Neuron (in vitro differentiated cells): ENCODE results near the gene CFAP61.
"Not testable (repeated sequence)": the region's sequence is repeated elsewhere in the genome, so short reads cannot be mapped to it uniquely, and the experiment has no call there.

Source experiments
- H2AFZ ChIP-seq: one replicate; pipeline ENCODE4 v1.6.1; 2013; ENCODE audit warnings: low read depth, mild to moderate bottlenecking, inconsistent platforms, low read length, moderate library complexity
- H3K27me3 ChIP-seq: one replicate; pipeline ENCODE4 v1.6.1; 2013; ENCODE audit warnings: low read length; ENCODE audit not compliant: insufficient read depth
- H3K36me3 ChIP-seq: one replicate; pipeline ENCODE4 v1.6.1; 2013; ENCODE audit warnings: low read length; ENCODE audit not compliant: insufficient read depth
- H3K4me1 ChIP-seq: one replicate; pipeline ENCODE4 v1.6.1; 2013; ENCODE audit warnings: low read length; ENCODE audit not compliant: insufficient read depth
- H3K4me3 ChIP-seq: 2 replicates; pipeline ENCODE4 v1.5.1; 2013; ENCODE audit warnings: mild to moderate bottlenecking, low read length, moderate library complexity
- H3K9me3 ChIP-seq: one replicate; pipeline ENCODE4 v1.6.1; 2013; ENCODE audit warnings: low read length

The CFAP61 gene

DNA sequence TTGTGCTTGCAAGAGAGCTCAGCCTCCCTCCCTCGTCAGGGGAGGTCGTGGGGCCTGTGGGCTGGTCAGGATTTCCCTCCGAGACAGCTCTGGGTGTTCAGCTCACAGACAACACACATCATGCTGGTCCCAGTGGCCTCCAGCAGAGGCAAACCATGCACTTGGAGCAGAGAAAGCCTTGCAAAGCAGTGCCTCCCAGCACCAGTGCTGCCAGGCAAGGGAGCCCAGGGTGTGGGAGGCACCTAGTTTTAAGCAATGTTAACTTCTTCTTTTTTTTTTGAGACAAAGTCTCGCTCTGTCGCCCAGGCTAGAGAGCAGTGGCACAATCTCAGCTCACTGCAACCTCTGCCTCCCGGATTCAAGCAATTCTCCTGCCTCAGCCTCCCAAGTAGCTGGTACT lies 281.5 kb downstream of the CFAP61 start:
- H3K27me3 ChIP-seq: no peaks in the 10 kb centered on the region
- no peak overlapping the region for H2AFZ ChIP-seq
- no peaks in the 10 kb centered on the region for H3K9me3 ChIP-seq
- no peak overlapping the region for H3K4me3 ChIP-seq
- H3K36me3 ChIP-seq: no peaks in the 10 kb centered on the region
- peaks cover 9% of the 10 kb centered on the region for H3K4me1 ChIP-seq

DNA sequence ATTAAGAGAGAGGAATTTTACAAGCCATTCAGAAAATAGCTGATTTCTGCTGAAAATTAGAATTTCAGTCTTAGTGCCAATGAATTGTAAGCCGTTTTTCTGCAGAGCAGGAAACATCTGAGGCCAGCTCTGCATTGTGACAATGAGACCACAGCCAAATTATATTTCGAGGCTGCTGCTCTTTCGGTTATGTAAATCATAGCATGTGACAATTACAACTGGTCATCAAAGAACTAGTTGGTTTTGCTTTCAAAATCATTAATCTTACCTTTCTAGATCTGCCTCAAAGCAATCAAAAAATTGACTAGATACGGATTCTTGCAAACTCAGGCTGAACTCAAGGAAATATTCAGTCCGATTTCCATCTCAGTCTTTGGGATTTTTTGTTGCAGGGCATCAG lies 282.2 kb downstream of the CFAP61 start:
- Histone ChIP-seq H3K9me3 (no peaks in the 10 kb centered on the region), H2AFZ (no peak overlapping the region)

DNA sequence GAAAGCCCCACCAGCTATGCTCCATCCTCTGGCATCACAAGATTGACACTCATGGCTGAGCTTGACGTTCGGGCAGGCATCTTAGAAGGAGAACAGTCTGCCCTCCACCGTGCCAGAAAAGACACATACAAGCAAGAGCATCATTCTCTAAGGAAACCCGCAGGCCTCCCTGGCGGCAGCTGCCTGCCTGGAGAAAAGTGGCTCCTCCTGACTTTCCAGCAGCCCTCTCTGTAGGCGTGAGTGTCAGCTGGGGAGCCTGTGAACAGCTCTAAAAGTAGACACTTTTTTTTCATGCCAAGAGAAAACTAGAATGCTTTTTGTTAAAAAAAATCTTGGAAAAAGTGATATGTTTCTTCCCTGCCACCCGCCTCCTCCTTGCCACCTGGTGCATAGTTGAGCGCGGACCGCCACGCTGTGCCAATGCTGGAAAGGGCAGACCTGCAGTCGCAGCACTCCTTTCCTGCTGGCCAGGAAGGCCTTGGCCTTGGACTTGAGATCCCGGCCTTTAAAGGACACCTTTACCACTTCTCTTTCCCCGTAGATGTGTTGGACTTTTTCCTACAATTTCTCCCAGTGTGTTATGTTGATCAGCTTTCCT lies 285.9 kb downstream of the CFAP61 start:
- H2AFZ ChIP-seq: no peak overlapping the region

More for the DNA sequence above, 282.2 kb downstream of the CFAP61 start:
- Histone ChIP-seq H3K36me3 (no peaks in the 10 kb centered on the region), H3K4me3 (no peak overlapping the region), H3K27me3 (no peaks in the 10 kb centered on the region), H3K4me1 (peaks cover 9% of the 10 kb centered on the region)

DNA sequence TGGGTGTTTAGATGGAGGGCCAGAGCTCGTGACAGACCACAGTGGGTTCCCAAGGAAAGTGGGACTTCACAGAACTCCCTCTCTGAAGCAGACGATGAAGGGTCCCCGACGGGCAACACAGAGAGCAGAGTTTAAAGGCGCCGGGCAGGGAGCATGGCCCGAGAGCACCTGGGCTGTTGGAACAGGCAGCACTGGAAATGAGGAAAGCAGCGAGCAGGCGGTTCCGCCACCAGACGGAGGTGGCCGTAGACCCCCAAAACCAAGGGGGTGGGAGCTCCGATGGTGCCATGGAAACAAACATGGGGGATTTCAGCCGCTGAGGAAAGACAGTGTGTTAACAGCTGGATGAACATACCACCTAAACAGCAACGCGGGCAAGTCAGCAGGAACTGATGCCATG lies 288.1 kb downstream of the CFAP61 start:
- Histone ChIP-seq H3K4me3 (no peak overlapping the region), H2AFZ (no peak overlapping the region), H3K9me3 (no peaks in the 10 kb centered on the region), H3K27me3 (peaks cover 8% of the 10 kb centered on the region), H3K4me1 (no peaks in the 10 kb centered on the region), H3K36me3 (no peaks in the 10 kb centered on the region)

More for the DNA sequence above, 285.9 kb downstream of the CFAP61 start:
- Histone ChIP-seq H3K4me1 (no peaks in the 10 kb centered on the region), H3K36me3 (no peaks in the 10 kb centered on the region), H3K27me3 (peaks cover 8% of the 10 kb centered on the region), H3K9me3 (no peaks in the 10 kb centered on the region), H3K4me3 (no peak overlapping the region)

DNA sequence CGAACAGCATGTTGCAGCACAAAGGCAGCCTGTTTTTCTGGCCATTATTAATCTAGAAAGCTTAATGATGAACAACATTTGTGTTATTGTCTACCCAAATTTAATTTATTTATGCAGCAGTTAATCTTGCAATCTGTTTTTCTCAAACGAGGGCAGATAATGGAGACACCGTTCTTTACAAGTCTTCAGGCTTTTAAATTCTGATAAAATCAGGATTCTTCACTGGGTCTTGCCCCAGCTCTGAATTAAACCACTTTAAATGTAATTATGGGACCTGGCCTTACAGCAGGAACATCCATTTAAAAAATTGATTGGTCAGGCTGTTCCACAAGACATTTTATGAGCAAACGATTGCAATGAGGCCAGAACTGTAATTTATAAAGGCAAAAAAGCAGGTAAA lies 289.0 kb downstream of the CFAP61 start:
- no peak overlapping the region for H2AFZ ChIP-seq
- no peaks in the 10 kb centered on the region for H3K36me3 ChIP-seq
- no peaks in the 10 kb centered on the region for H3K4me1 ChIP-seq

DNA sequence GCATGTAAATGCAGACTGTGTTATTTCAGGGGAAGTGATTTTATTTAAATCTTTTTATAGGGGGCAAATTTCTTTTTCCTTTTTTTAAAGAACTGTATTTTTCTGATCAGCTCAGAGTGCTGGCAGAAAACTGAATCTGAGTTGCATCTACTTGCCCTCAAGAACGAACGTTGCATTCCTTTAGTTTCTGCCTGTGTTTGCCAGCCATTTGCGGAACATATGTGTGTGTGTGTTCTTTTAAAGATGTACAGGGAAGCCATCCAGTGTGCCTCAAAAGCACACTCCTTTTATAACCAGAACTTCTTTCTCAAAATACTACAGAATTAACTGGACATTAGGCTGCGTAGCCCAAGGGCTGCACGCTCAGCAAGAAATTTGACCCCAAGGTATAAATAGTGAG lies 289.7 kb downstream of the CFAP61 start:
- H3K4me1 ChIP-seq: no peaks in the 10 kb centered on the region
- no peaks in the 10 kb centered on the region for H3K36me3 ChIP-seq
- H3K27me3 ChIP-seq: peaks cover 8% of the 10 kb centered on the region
- no peak overlapping the region for H2AFZ ChIP-seq
- H3K9me3 ChIP-seq: no peaks in the 10 kb centered on the region
- no peak overlapping the region for H3K4me3 ChIP-seq

More for the DNA sequence above, 289.0 kb downstream of the CFAP61 start:
- no peak overlapping the region for H3K4me3 ChIP-seq
- H3K27me3 ChIP-seq: peaks cover 8% of the 10 kb centered on the region
- H3K9me3 ChIP-seq: no peaks in the 10 kb centered on the region

DNA sequence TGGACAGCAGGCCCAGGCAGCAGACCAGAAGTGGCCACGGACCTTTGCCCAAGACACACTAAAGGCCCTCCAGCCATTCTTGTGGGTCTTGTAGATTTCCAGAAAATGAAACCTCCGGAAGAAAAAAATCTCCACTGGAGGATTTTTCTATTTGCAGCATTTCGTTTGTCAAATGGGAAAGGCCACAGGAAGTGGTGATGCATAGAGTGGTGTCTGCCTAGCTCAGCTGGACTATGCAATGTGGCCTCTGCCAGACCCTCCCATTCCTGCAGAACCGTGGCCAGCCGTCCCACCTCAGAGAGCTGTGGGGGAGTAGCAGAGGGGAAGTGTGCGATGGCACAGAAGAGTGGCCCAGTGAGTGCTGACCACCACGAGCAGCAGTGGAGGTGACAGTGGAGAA lies 291.6 kb downstream of the CFAP61 start:
- H3K27me3 ChIP-seq: peaks cover 8% of the 10 kb centered on the region
- no peaks in the 10 kb centered on the region for H3K36me3 ChIP-seq
- H3K4me3 ChIP-seq: no peak overlapping the region
- H3K9me3 ChIP-seq: no peaks in the 10 kb centered on the region
- H2AFZ ChIP-seq: no peak overlapping the region
- H3K4me1 ChIP-seq: no peaks in the 10 kb centered on the region

DNA sequence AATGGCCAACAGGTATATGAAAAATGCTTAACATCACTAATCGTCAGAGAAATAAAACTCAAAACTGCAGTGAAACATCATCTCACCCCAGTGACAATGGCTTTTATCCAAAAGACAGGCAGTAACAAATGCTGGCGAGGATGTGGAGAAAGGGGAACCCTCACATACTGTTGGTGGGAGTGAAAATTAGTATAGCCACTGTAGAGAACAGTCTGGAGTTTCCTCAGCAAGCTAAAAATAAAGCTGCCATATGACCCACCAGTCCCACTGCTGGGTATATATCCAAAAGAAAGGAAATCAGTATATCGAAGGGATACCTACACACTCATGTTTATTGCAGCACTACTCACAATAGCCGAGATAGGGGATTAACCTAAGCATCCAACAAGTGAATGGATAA lies 292.1 kb downstream of the CFAP61 start:
- H3K9me3 ChIP-seq: no peaks in the 10 kb centered on the region
- H3K36me3 ChIP-seq: no peaks in the 10 kb centered on the region
- no peak overlapping the region for H2AFZ ChIP-seq
- H3K27me3 ChIP-seq: peaks cover 8% of the 10 kb centered on the region
- no peaks in the 10 kb centered on the region for H3K4me1 ChIP-seq
- H3K4me3 ChIP-seq: no peak overlapping the region

DNA sequence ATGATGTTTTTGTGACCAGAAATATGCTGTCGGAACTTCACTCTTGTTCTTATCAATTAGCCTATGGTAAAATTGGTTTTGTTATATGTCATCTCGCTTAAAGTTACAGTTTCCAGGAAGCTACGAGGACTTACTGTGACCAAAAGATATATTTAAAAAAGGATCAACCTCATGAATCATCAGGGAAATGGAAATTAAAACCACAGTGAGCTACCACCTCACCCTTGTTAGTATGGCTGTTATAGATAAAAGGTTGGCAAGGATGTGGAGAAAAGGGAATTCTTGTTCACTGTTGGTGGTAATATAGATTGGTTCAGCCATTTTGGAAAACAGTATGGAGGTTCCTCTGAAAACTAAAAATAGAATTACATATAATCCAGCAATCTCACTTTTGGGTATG lies 301.2 kb downstream of the CFAP61 start:
- Histone ChIP-seq H2AFZ (no peak overlapping the region), H3K4me3 (no peak overlapping the region), H3K4me1 (no peaks in the 10 kb centered on the region), H3K36me3 (no peaks in the 10 kb centered on the region), H3K27me3 (no peaks in the 10 kb centered on the region), H3K9me3 (peaks cover 10% of the 10 kb centered on the region)

DNA sequence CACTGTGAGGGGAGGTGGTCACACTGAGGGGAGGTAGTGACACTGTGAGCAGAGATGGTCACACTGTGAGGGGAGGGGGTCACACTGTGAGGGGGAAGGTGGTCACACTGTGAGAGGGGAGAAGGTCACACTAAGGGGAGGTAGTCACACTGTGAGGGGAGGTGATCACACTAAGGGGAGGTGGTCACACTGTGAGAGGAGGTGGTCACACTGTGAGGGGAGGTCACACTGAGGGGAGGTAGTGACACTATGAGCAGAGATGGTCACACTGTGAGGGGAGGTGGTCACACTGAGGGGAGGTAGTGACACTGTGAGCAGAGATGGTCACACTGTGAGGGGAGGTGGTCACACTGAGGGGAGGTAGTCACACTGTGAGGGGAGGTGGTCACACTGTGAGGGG lies 303.2 kb downstream of the CFAP61 start:
- H3K9me3 ChIP-seq: not testable (repeated sequence)

DNA sequence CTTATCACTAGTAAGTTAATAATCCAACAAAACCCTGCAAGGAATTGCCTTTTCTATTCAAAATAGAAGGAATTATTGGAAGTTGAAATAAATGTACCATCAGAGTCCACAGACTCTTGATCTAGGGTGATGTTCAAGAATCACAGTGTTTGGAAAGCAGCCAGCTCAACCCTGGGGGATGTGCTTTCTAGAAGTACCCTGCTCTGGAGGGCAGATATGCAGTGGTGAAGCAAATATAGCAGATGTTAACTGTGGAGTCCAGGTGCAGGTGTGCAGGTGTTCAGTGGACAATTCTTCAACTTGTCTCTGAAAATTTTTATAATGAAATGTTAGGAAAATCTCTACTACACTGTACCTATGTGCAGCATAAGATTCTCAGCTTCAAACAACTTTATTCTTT lies 306.5 kb downstream of the CFAP61 start:
- peaks cover 33% of the 10 kb centered on the region for H3K4me1 ChIP-seq
- H3K9me3 ChIP-seq: peaks cover 10% of the 10 kb centered on the region
- no peak overlapping the region for H3K4me3 ChIP-seq
- H3K36me3 ChIP-seq: no peaks in the 10 kb centered on the region
- peaks cover 10% of the 10 kb centered on the region for H3K27me3 ChIP-seq
- H2AFZ ChIP-seq: no peak overlapping the region

More for the DNA sequence above, 303.2 kb downstream of the CFAP61 start:
- not testable (repeated sequence) for H3K36me3 ChIP-seq, H3K27me3 ChIP-seq, H3K4me3 ChIP-seq, H2AFZ ChIP-seq, H3K4me1 ChIP-seq

DNA sequence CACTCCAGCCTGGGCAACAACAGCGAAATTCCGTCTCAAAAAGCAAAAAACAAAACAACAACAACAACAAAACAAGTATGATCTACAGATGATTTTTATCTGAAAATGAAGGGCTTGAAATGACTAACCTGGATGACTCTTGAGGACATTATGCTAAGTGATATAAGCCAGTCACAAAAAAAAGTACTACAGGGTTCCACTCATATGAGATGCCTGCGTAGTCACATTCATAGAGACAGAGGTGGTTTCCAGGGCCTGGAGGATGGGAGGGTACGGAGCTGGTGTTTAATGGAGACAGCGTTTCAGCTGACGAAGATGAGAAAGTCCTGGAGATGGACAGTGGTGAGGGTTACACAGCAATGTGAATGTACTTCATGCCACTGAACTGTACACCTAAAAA lies 307.3 kb downstream of the CFAP61 start:
- peaks cover 7% of the 10 kb centered on the region for H3K9me3 ChIP-seq
- H3K27me3 ChIP-seq: peaks cover 16% of the 10 kb centered on the region
- no peak overlapping the region for H2AFZ ChIP-seq
- no peak overlapping the region for H3K4me3 ChIP-seq
- no peaks in the 10 kb centered on the region for H3K36me3 ChIP-seq
- peaks cover 37% of the 10 kb centered on the region for H3K4me1 ChIP-seq

DNA sequence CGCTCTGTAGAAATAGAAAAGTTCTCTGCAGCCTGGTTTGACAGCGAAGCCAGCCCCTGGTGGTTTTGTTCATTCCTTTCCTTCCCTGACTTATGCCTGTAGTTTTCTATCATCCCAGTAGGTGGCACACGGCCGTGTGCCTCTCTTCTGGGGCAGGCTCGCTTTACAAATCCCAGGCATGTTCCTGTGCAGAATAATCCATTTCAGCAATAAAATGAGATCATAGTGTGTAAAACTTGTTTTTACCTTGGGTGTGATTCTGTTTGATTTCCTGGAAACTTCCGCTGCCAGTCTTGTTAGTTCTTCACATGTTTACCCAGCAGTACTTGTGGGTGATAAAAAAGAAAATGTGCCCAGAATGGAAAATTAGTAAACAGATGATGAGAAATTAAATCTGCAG lies 308.1 kb downstream of the CFAP61 start:
- H3K36me3 ChIP-seq: no peaks in the 10 kb centered on the region
- H3K4me3 ChIP-seq: no peak overlapping the region
- H2AFZ ChIP-seq: no peak overlapping the region
- peaks cover 25% of the 10 kb centered on the region for H3K27me3 ChIP-seq
- H3K4me1 ChIP-seq: peaks cover 39% of the 10 kb centered on the region
- H3K9me3 ChIP-seq: peaks cover 4% of the 10 kb centered on the region

DNA sequence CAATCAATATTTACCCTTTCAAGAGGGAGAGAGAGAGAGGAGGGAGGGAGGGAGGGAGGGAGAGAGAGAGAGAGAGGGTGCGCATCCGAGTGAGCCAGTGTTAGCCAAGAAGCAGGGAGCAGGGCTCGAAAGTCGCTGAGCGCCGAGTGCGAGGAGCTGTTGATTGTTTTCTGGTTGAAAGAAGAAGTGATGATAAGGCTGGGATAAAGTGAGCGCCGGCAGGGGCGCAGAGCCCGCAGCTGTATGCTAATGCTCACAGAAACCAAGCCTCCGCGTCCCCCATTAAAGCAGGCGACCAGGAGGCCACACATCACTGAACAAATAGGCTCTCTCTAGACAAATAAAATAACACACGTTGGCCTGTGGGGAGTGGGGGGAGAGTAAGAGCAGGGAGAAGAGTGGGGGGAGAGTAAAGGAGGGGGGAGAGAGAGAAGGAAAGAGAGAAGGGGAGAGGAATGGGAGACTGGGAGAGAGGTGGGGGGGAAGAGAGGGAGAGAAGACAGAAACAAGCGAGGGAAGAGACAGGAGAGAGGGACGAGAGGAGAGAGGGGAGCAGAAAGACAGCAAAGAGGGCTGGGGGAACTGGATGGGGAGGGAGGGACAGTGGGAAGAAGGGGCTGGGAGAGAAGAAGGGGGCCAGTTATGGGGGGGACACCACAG lies 310.6 kb downstream of the CFAP61 start:
- no peak overlapping the region for H2AFZ ChIP-seq
- H3K4me1 ChIP-seq: peaks cover 56% of the 10 kb centered on the region
- peak overlapping the region; percentile 13 for H3K4me3 ChIP-seq
- no peaks in the 10 kb centered on the region for H3K9me3 ChIP-seq
- no peaks in the 10 kb centered on the region for H3K36me3 ChIP-seq
- peaks cover 28% of the 10 kb centered on the region for H3K27me3 ChIP-seq
